SK-N-SH (cell line): Measurements from ENCODE around the gene GNE. TPM values are rescaled to one million over a fixed set of nuclear protein-coding genes. Genes with fewer than 3 reads are reported as not detected.

ENCODE experiments used
- CTCF ChIA-PET: fragments of 300-600, 350-600 bp; formaldehyde crosslinking; extraction: SDS; loops from one replicate; lab custom pipeline; 2021; lab: Yijun Ruan, JAX
- POLR2A ChIA-PET: fragments of 350-600 bp; sonication (Branson Sonifier 250); formaldehyde crosslinking; extraction: SDS; loops from one replicate; lab custom pipeline; 2020; ENCODE audit warnings: antibody characterized with exemption, inconsistent platforms; lab: Yijun Ruan, JAX
- DNase-seq: peaks from one replicate; pipeline ENCODE4 v3.0.0; 2012
- H2AFZ ChIP-seq: fragments of 200-600 bp; sonication (generic); 2 replicates; pipeline ENCODE4 v1.8.1; 2016; ENCODE audit warnings: antibody characterized with exemption, mild to moderate bottlenecking, low read depth
- H3F3A ChIP-seq: fragments of 200-600 bp; sonication (generic); replicated peaks from 2 replicates; pipeline ENCODE3; 2016; ENCODE audit warnings: antibody characterized with exemption, mild to moderate bottlenecking; ENCODE audit not compliant: insufficient read depth
- H3K27ac ChIP-seq, 2 experiments: fragments of 200-500 bp in 1 of 2; fragments of 200-600 bp in 1 of 2; sonication (Bioruptor generic) in 1 of 2; sonication (generic), shearing (Covaris generic) in 1 of 2; 2 replicates each; pipeline versions ENCODE4 v1.5.1 to v1.6.1; 2014 to 2016; ENCODE audit warnings: low read depth in 2 of 2, inconsistent platforms in 1 of 2, low read length in 1 of 2, mild to moderate bottlenecking in 1 of 2, mixed read lengths in 1 of 2
- H3K27me3 ChIP-seq: fragments of 200-600 bp; sonication (generic), shearing (Covaris generic); 2 replicates; pipeline ENCODE4 v1.6.1; 2016; ENCODE audit warnings: mixed run types; ENCODE audit not compliant: insufficient read depth
- H3K36me3 ChIP-seq, 2 experiments: fragments of 200-500 bp in 1 of 2; fragments of 200-600 bp in 1 of 2; sonication (Bioruptor generic) in 1 of 2; sonication (generic) in 1 of 2; replicated peaks in 1 of 2; 2 replicates each; pipeline versions ENCODE3 to v1.5.1; 2014 to 2016; ENCODE audit warnings: low read length in 1 of 2, mild to moderate bottlenecking in 1 of 2; ENCODE audit not compliant: insufficient read depth in 2 of 2, control insufficient read depth in 1 of 2
- H3K4me1 ChIP-seq, 2 experiments: fragments of 200-500 bp in 1 of 2; fragments of 200-600 bp in 1 of 2; sonication (Bioruptor generic) in 1 of 2; sonication (generic), shearing (Covaris generic) in 1 of 2; 2 replicates each; pipeline versions ENCODE4 v1.5.1 to v1.6.1; 2014 to 2016; ENCODE audit warnings: low read depth in 1 of 2, low read length in 1 of 2, mixed run types in 1 of 2; ENCODE audit not compliant: insufficient read depth in 2 of 2, control insufficient read depth in 1 of 2
- H3K4me2 ChIP-seq: fragments of 200-600 bp; sonication (generic), shearing (Covaris generic); 2 replicates; pipeline ENCODE4 v1.6.1; 2017; ENCODE audit warnings: mixed run types
- H3K4me3 ChIP-seq, 2 experiments: fragments of 200-500 bp in 1 of 2; fragments of 200-600 bp in 1 of 2; sonication (Bioruptor generic) in 1 of 2; sonication (generic), shearing (Covaris generic) in 1 of 2; 2 replicates each; pipeline versions ENCODE4 v1.5.1 to v1.8.1; 2014 to 2016; ENCODE audit warnings: low read depth in 2 of 2, inconsistent platforms in 1 of 2, low read length in 1 of 2, mild to moderate bottlenecking in 1 of 2, mixed read lengths in 1 of 2, moderate library complexity in 1 of 2
- H3K79me2 ChIP-seq: fragments of 200-600 bp; sonication (generic); 2 replicates; pipeline ENCODE4 v1.8.1; 2017; ENCODE audit warnings: mild to moderate bottlenecking; ENCODE audit not compliant: insufficient read depth
- H3K9ac ChIP-seq: fragments of 200-600 bp; sonication (generic); 2 replicates; pipeline ENCODE4 v1.6.1; 2017; ENCODE audit warnings: mixed run types
- H3K9me2 ChIP-seq: fragments of 200-600 bp; sonication (generic); 2 replicates; pipeline ENCODE4 v1.6.1; 2017; ENCODE audit warnings: mixed run types
- H3K9me3 ChIP-seq: fragments of 200-600 bp; sonication (generic); 2 replicates; pipeline ENCODE4 v1.6.1; 2017; ENCODE audit warnings: mixed run types, mild to moderate bottlenecking, moderate library complexity
- H4K20me1 ChIP-seq: fragments of 200-600 bp; sonication (generic); 2 replicates; pipeline ENCODE4 v1.6.1; 2017; ENCODE audit warnings: mild to moderate bottlenecking, mixed run types; ENCODE audit not compliant: insufficient read depth
- ELF1 ChIP-seq: IDR thresholded peaks from 2 replicates; pipeline ENCODE4 v1.4.0; 2012
- EP300 ChIP-seq, 2 experiments: IDR thresholded peaks; 2 replicates each; pipeline versions ENCODE4 v1.4.0 to v1.6.1; 2012; ENCODE audit warnings: borderline replicate concordance in 1 of 2, low read depth in 1 of 2, low read length in 1 of 2
- EZH2phosphoT487 ChIP-seq: fragments of 200-600 bp; sonication (generic); IDR thresholded peaks from 2 replicates; pipeline ENCODE4 v1.6.1; 2017; ENCODE audit warnings: low read depth, mixed run types, mild to moderate bottlenecking, antibody characterized with exemption, moderate library complexity, borderline replicate concordance
- FOSL2 ChIP-seq: IDR thresholded peaks from 2 replicates; pipeline ENCODE4 v1.4.0; 2012; ENCODE audit warnings: low read depth, mild to moderate bottlenecking, moderate library complexity, borderline replicate concordance
- GABPA ChIP-seq: IDR thresholded peaks from 2 replicates; pipeline ENCODE4 v1.4.0; 2012; ENCODE audit warnings: low read depth, mild to moderate bottlenecking
- MXI1 ChIP-seq: IDR thresholded peaks from 2 replicates; pipeline ENCODE4 v1.6.1; 2012; ENCODE audit warnings: mild to moderate bottlenecking, low read depth, low read length, improper control_type of control experiment
- NRF1 ChIP-seq: IDR thresholded peaks from 2 replicates; pipeline ENCODE4 v1.6.1; 2012; ENCODE audit warnings: low read depth, mild to moderate bottlenecking, low read length
- RAD21 ChIP-seq: IDR thresholded peaks from 2 replicates; pipeline ENCODE4 v1.6.1; 2012; ENCODE audit warnings: mild to moderate bottlenecking, low read length
- RFX5 ChIP-seq: IDR thresholded peaks from 2 replicates; pipeline ENCODE4 v1.6.1; 2012; ENCODE audit warnings: mild to moderate bottlenecking, improper control_type of control experiment, low read length
- TAF1 ChIP-seq: IDR thresholded peaks from 2 replicates; pipeline ENCODE4 v1.6.1; 2012; ENCODE audit warnings: low read depth, mild to moderate bottlenecking, low read length, moderate library complexity, borderline replicate concordance
- USF1 ChIP-seq: IDR thresholded peaks from 2 replicates; pipeline ENCODE4 v1.4.0; 2012; ENCODE audit warnings: low read depth, borderline replicate concordance
- WGBS: methylation state at CpG from one replicate; pipeline ENCODE4 v1.1.6; 2017; ENCODE audit warnings: low lambda C conversion rate; 5-methylcytosine and 5-hydroxymethylcytosine counted together
- polyA plus RNA-seq, 3 experiments: library from polyadenylated mRNA; depleted of rRNA; stranded (reverse); fragments of >200 nt; gene quantifications; 2 replicates each; pipeline ENCODE4 v1.2.3, GENCODE V29; 2012
- TF ChIP-seq, protein P1 (sequence below): fragments of 150-350 bp; IDR thresholded peaks from 2 replicates; pipeline ENCODE4 v1.6.1; 2016; ENCODE audit warnings: mild to moderate bottlenecking, low read depth, low read length
- TF ChIP-seq, protein P2 (sequence below): fragments of 150-350 bp; IDR thresholded peaks from 2 replicates; pipeline ENCODE4 v1.6.1; 2017; ENCODE audit warnings: antibody characterized with exemption, low read length, low read depth, borderline replicate concordance
- TF ChIP-seq, protein P3 (sequence below): IDR thresholded peaks from 2 replicates; pipeline ENCODE4 v1.4.0; 2012; ENCODE audit warnings: low read depth, borderline replicate concordance
- TF ChIP-seq, protein P4 (sequence below): fragments of 200-600 bp; sonication (generic); IDR thresholded peaks from 2 replicates; pipeline ENCODE4 v1.6.1; 2017; ENCODE audit warnings: antibody characterized with exemption, mild to moderate bottlenecking, moderate library complexity

The GNE gene
- polyA plus RNA-seq, 1 of the 3 experiments (the other 2 are of a cell fraction) = 13.0 TPM

GRCh38 chr9:36258208-36258995, at the start of gene GNE (continued):
- TF ChIP-seq NRF1 (no peak), RAD21 (no peak), ELF1 (no peak; the same call in 1 of the 2 replicates), USF1 (no peak), RFX5 (peak; percentile 89), EZH2phosphoT487 (no peak)
- TF ChIP-seq, protein P1, sequence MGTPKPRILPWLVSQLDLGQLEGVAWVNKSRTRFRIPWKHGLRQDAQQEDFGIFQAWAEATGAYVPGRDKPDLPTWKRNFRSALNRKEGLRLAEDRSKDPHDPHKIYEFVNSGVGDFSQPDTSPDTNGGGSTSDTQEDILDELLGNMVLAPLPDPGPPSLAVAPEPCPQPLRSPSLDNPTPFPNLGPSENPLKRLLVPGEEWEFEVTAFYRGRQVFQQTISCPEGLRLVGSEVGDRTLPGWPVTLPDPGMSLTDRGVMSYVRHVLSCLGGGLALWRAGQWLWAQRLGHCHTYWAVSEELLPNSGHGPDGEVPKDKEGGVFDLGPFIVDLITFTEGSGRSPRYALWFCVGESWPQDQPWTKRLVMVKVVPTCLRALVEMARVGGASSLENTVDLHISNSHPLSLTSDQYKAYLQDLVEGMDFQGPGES = no peak
- TF ChIP-seq, protein P2, sequence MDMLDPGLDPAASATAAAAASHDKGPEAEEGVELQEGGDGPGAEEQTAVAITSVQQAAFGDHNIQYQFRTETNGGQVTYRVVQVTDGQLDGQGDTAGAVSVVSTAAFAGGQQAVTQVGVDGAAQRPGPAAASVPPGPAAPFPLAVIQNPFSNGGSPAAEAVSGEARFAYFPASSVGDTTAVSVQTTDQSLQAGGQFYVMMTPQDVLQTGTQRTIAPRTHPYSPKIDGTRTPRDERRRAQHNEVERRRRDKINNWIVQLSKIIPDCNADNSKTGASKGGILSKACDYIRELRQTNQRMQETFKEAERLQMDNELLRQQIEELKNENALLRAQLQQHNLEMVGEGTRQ = no peak
- TF ChIP-seq, protein P3, sequence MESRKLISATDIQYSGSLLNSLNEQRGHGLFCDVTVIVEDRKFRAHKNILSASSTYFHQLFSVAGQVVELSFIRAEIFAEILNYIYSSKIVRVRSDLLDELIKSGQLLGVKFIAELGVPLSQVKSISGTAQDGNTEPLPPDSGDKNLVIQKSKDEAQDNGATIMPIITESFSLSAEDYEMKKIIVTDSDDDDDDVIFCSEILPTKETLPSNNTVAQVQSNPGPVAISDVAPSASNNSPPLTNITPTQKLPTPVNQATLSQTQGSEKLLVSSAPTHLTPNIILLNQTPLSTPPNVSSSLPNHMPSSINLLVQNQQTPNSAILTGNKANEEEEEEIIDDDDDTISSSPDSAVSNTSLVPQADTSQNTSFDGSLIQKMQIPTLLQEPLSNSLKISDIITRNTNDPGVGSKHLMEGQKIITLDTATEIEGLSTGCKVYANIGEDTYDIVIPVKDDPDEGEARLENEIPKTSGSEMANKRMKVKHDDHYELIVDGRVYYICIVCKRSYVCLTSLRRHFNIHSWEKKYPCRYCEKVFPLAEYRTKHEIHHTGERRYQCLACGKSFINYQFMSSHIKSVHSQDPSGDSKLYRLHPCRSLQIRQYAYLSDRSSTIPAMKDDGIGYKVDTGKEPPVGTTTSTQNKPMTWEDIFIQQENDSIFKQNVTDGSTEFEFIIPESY = no peak
- TF ChIP-seq, all 33 proteins: peak for 10

DNA sequence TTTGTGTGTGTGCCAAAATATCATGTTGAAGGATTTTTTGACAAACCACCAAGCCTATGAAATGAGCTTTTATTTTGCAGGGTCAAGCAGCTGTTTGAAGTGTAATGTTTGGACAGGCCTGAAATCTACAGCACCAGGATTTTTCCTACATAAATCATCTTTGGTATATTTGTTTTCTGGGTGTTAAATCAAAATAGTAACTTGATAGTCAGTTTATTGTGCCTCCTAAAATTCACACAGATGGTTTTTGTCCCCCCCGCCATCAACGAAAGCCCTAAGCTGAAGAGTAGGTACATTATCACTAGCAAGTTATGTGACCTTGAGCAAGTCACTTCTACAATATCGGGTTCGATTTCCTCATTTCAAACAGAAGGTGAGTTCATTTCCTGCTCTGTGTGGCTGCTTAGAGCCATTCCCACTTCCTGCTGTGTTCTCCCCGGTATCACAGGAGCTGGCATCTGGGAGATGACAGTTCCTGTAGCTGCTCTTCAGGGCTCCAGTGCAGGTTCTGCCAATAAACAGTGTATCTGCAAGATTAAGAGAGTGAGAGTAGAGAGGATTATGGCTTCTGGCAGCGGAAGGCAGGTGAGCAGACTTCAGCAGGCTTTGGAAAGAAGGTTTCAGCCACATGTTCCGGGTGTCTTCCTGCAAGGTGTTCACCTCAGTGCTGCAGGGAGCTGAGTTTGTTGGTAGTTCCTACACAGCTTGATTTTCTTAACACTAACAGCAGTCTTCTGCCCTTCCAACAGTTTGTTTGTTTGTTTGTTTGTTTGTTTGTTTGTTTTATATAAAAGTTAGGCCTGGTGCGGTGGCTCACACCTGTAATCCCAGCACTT, 48.4 kb upstream of the GNE start:
- Histone ChIP-seq H3K4me2 (no peak overlapping the region), H3K36me3 (no peaks in the 10 kb centered on the region), H3K79me2 (no peaks in the 10 kb centered on the region), H3K9ac (no peak overlapping the region), H3K4me1 (no peaks in the 10 kb centered on the region), H3F3A (no peaks in the 10 kb centered on the region), H3K27ac (no peak overlapping the region), H4K20me1 (no peaks in the 10 kb centered on the region), H3K4me3 (no peak overlapping the region), H3K27me3 (no peaks in the 10 kb centered on the region), H2AFZ (no peak overlapping the region), H3K9me2 (no peaks in the 10 kb centered on the region), H3K9me3 (no peaks in the 10 kb centered on the region)
- no peak for DNase-seq
- ChIA-PET POLR2A (no interaction called here), CTCF (interaction anchor here (1.0 to 1.2 kb wide), 2 partner anchors 22 to 144 kb away, joined by 4 to 5 read pairs; no protein-coding TSS in a partner anchor)
- WGBS = 80% methylated on average over 8 of the region's 8 CpGs
- TF ChIP-seq, protein P1 = no peak
- TF ChIP-seq GABPA = no peak
- TF ChIP-seq EP300 (IDR thresholded peaks at IDR 0.05; ENCODE audit: borderline replicate concordance in 1 of 2, low read depth in 1 of 2, low read length in 1 of 2) = no peak
- TF ChIP-seq, protein P4, sequence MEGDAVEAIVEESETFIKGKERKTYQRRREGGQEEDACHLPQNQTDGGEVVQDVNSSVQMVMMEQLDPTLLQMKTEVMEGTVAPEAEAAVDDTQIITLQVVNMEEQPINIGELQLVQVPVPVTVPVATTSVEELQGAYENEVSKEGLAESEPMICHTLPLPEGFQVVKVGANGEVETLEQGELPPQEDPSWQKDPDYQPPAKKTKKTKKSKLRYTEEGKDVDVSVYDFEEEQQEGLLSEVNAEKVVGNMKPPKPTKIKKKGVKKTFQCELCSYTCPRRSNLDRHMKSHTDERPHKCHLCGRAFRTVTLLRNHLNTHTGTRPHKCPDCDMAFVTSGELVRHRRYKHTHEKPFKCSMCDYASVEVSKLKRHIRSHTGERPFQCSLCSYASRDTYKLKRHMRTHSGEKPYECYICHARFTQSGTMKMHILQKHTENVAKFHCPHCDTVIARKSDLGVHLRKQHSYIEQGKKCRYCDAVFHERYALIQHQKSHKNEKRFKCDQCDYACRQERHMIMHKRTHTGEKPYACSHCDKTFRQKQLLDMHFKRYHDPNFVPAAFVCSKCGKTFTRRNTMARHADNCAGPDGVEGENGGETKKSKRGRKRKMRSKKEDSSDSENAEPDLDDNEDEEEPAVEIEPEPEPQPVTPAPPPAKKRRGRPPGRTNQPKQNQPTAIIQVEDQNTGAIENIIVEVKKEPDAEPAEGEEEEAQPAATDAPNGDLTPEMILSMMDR = no peak
- no peak for TF ChIP-seq TAF1
- TF ChIP-seq, protein P2 = no peak
- TF ChIP-seq ELF1 = no peak
- no peak for TF ChIP-seq EZH2phosphoT487
- TF ChIP-seq FOSL2 = no peak
- no peak for TF ChIP-seq MXI1
- no peak for TF ChIP-seq NRF1
- no peak for TF ChIP-seq USF1
